Fibroblast of pulmonary artery (primary cell): ENCODE results near the gene BID.

Experiments
- DNase-seq: peaks from one replicate; pipeline ENCODE4 v3.0.0-alpha.2; 2010; ENCODE audit warnings: low read depth
- H3K4me3 ChIP-seq: replicated peaks from 2 replicates; pipeline ENCODE4 v1.5.1; 2011; ENCODE audit warnings: low read depth, mild to moderate bottlenecking, control low read depth, low read length, moderate library complexity
- CTCF ChIP-seq: IDR thresholded peaks from 2 replicates; pipeline ENCODE4 v1.5.1; 2011; ENCODE audit warnings: mild to moderate bottlenecking, control low read depth, low read length, inconsistent platforms; ENCODE audit errors: missing control alignments

The BID gene

DNA sequence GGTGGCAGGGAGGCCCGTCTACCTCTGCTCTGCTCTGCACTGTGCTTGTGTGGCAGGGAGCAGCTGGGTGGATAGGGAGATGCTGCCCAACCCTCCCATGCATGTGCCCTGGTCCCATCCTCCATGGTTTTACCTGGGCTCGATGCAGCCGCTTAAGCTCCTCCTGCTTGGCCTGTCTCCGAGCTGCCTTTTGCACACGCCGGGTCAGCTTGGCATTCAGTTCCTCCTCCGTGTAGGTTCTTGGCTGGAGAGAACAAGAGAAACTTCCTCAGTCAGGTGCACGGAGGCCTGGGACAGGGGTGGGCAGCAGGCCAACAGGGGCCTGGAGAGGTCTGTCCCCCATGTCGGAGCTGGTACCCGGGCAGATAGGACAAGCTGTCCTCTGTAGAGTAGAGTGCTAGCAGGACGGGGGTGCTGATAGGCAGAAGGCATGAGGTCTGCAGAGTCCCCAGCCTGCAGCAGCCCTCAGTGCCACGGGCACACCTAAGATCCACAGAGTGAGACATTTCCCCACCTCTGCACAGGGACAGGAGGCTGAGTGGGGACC, 36.4 kb upstream of the BID start:
- no peak overlapping the region for H3K4me3 ChIP-seq
- no peak for DNase-seq
- no peak for TF ChIP-seq CTCF

GRCh38 chr22:17808693-17809403, 34.6 kb upstream of the BID start:
- peak; percentile 23 for DNase-seq
- H3K4me3 ChIP-seq = no peak overlapping the region
- TF ChIP-seq CTCF = no peak

DNA sequence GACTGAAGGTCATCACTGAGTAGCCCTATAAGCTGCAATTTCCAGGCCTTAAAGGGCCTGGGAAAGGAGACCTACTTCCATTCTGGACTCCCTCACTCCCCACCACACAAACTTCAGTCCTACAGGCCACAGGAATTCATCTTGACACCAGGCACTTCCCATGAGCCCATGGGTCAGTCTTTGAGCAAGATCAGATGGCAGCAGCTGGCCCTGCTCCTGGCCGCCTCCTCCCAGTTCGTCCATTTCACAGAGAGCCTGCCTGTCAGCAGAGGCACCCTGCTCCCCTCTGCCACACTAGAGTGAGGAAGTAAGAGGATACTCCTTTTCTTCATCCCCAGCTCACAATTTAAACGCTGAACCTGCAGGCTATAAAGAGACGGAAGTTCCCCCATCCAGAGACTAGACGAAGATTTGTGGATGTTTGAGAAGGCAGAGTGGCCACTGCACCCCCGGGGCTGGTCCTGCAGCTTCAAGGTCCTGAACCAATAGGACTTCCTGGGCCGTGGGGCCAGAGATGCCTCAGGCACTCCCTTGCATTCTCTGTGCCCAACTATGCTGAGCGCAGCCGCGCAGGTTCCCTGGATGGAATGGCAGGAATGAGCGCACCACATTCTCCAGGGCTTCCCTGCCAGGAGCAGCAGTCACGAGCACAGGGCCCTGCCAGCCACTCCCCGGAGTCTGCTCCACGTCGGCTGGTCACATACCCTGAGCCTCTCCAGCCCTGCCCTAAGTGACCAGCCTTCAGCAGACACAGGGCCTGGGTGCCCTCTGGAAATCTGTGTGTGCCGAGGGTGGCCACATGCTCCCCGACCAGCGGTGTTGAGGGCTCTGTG, 33.5 kb upstream of the BID start:
- H3K4me3 ChIP-seq = no peak overlapping the region
- TF ChIP-seq CTCF = no peak
- no peak for DNase-seq

- no peak for TF ChIP-seq CTCF
- H3K4me3 ChIP-seq = no peak overlapping the region
- DNase-seq = no peak
Measured at GRCh38 chr22:17807086-17807485, 32.8 kb upstream of the BID start.

DNA sequence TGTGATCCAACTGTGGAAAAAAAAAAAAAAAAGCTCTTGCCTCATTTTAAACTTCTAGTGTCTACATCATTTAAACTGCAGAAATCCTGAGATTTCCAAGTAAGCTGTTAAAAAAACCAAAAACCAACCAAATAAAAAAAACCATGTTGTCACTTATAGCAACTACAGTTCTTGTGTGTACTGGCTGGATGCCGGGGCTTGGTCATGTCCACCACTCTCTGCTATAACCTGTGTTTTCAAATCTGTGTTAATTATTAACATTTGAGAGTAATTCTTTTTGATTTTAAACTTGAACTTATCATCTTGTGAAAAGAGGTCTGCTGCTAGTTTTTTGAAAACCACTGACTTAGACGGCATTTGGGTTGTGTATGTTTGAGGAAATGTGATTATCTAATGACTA, 32.2 kb upstream of the BID start:
- no peak for DNase-seq
- no peak for TF ChIP-seq CTCF
- H3K4me3 ChIP-seq = no peak overlapping the region

- DNase-seq = no peak
- no peak for TF ChIP-seq CTCF
- H3K4me3 ChIP-seq = no peak overlapping the region
Measured at GRCh38 chr22:17804331-17805080, 30.2 kb upstream of the BID start.
